ENCODE data around the gene VENTX.

The VENTX gene

GRCh38 chr10:133237588-133238465 lies at the start of gene VENTX:
Gene VENTX (plus strand): TSS chr10:133237855. CDS start chr10:133237915, 60 bp downstream.
- no peak for DNase-seq

- DNase-seq = no peak
Observed at GRCh38 chr10:133187906-133188681, 49.6 kb upstream of the VENTX start.

GRCh38 chr10:133189256-133189655 lies 48.4 kb upstream of the VENTX start:
- no peak for DNase-seq

- DNase-seq = no peak
Observed at GRCh38 chr10:133189726-133190125, 47.9 kb upstream of the VENTX start.

- DNase-seq = no peak
Observed at GRCh38 chr10:133190225-133190624, 47.4 kb upstream of the VENTX start.

GRCh38 chr10:133191651-133192050 lies 46.0 kb upstream of the VENTX start:
- DNase-seq = no peak

GRCh38 chr10:133194151-133194550 lies 43.5 kb upstream of the VENTX start:
- DNase-seq = no peak

GRCh38 chr10:133195096-133195495 lies 42.6 kb upstream of the VENTX start:
- no peak for DNase-seq

GRCh38 chr10:133195611-133196010 lies 42.0 kb upstream of the VENTX start:
- no peak for DNase-seq

- no peak for DNase-seq
Observed at GRCh38 chr10:133196221-133196915, 41.3 kb upstream of the VENTX start.

GRCh38 chr10:133196936-133197758 lies 40.5 kb upstream of the VENTX start:
- DNase-seq = no peak

GRCh38 chr10:133197786-133198185 lies 39.9 kb upstream of the VENTX start:
- DNase-seq = no peak

GRCh38 chr10:133198206-133198605 lies 39.4 kb upstream of the VENTX start:
- DNase-seq = no peak

- DNase-seq = no peak
Observed at GRCh38 chr10:133198621-133199487, 38.8 kb upstream of the VENTX start.

GRCh38 chr10:133199488-133199885 lies 38.2 kb upstream of the VENTX start:
- DNase-seq = no peak

- DNase-seq = no peak
Observed at GRCh38 chr10:133199992-133200611, 37.6 kb upstream of the VENTX start.

- no peak for DNase-seq
Observed at GRCh38 chr10:133200621-133201031, 37.0 kb upstream of the VENTX start.

GRCh38 chr10:133201151-133201947 lies 36.3 kb upstream of the VENTX start:
- DNase-seq = no peak

- DNase-seq = no peak
Observed at GRCh38 chr10:133201948-133202725, 35.5 kb upstream of the VENTX start.

Measured in activated CD4-positive, alpha-beta T cell treated with anti-CD3 and anti-CD28 coated beads, Interleukin-2, amount 50 U/mL, for 1 hour (primary cell).